ENCODE data around the gene BAG5. TPM values are rescaled to one million over a fixed set of nuclear protein-coding genes. Genes with fewer than 3 reads are reported as not detected.
A peak's percentile ranks its signal among the peaks of the same experiment; 100 is the strongest.

BAG5 gene
- total and polyA plus RNA-seq, 2 of the 4 experiments (the other 2 are of a cell fraction): 6.7 to 22.2 TPM

GRCh38 chr14:103606963-103607668 lies 44.7 kb upstream of the BAG5 start (continued):
- peak; percentile 49; the same call in 1 of the 2 replicates for TF ChIP-seq MAZ (IDR thresholded peaks at IDR 0.05; ENCODE audit: borderline replicate concordance, low read depth, low read length)

GRCh38 chr14:103604620-103605019 lies 42.2 kb upstream of the BAG5 start:
- Histone ChIP-seq H2AFZ (replicated peaks; ENCODE audit: low read length, poor library complexity) (no peak overlapping the region), H3K9ac (ENCODE audit: low read depth, low read length) (no peak overlapping the region), H3K27me3 (ENCODE audit: control insufficient read depth, insufficient read depth, low read length) (no peaks in the 10 kb centered on the region; the same call in 1 of the 2 replicates), H3K79me1 (ENCODE audit: low read depth in 1 of 2, low read length in 2 of 2) (no peaks in the 10 kb centered on the region), H3K23ac (ENCODE audit: low read depth, low read length) (no peak overlapping the region; the same call in 1 of the 2 replicates), H4K91ac (ENCODE audit: insufficient read depth, low read depth, low read length) (no peak overlapping the region), H3K4me2 (ENCODE audit: low read depth, low read length) (no peak overlapping the region), H3K9me3 (ENCODE audit: control insufficient read depth, insufficient read depth, low read length) (no peaks in the 10 kb centered on the region), H3K56ac (ENCODE audit: extremely low read depth, insufficient read depth, low read length) (no peak overlapping the region), H3K4me1 (ENCODE audit: control insufficient read depth, insufficient read depth, low read length) (peaks cover 9% of the 10 kb centered on the region; the same call in 1 of the 2 replicates), H3K36me3 (ENCODE audit: control insufficient read depth, insufficient read depth, low read length) (no peaks in the 10 kb centered on the region), H3K14ac (replicated peaks; ENCODE audit: low read depth, low read length) (no peak overlapping the region), H3K4ac (ENCODE audit: low read depth, low read length) (no peak overlapping the region), H2AK9ac (replicated peaks; ENCODE audit: low read depth, low read length, poor library complexity) (no peak overlapping the region), H4K20me1 (ENCODE audit: insufficient read depth, low read length) (peaks cover 17% of the 10 kb centered on the region), H2BK5ac (ENCODE audit: low read depth, low read length, poor library complexity, severe bottlenecking) (no peak overlapping the region), H2BK20ac (ENCODE audit: low read depth, low read length) (no peak overlapping the region), H2BK15ac (ENCODE audit: low read depth, low read length) (no peak overlapping the region), H3K18ac (ENCODE audit: low read depth, low read length) (no peak overlapping the region), H2AK5ac (ENCODE audit: low read depth, low read length) (no peak overlapping the region), H4K5ac (ENCODE audit: low read depth, low read length) (no peak overlapping the region), H3K4me3 (ENCODE audit: insufficient read depth, low read depth, low read length) (no peak overlapping the region), H2BK120ac (ENCODE audit: low read depth, low read length) (no peak overlapping the region), H3K27ac (ENCODE audit: insufficient read depth, low read length) (no peak overlapping the region), H3K9me1 (ENCODE audit: insufficient read depth, low read length) (0 out of 2 replicates have a peak, but pooled peaks cover 5% of the 10 kb centered on the region), H4K8ac (ENCODE audit: low read depth in 2 of 2, low read length in 2 of 2) (no peak overlapping the region)
- ChIA-PET POLR2A (ENCODE audit: unreplicated experiment) (no interaction called here), CTCF (no interaction called here)
- intact Hi-C loops (cut with micrococcal nuclease) (no loop called here), in situ Hi-C loops (cut with MboI; ENCODE audit: low sequenced_read_pairs) (no loop called here), dilution Hi-C loops (cut with HindIII; ENCODE audit: low sequenced_read_pairs, unreplicated experiment) (no loop called here)
- BruUV-seq (replicated peaks): no TSS peak
- 100% methylated on average over 2 of the region's 5 CpGs; no CpG with 5 or more reads in 1 of the 2 experiments for WGBS, 2 experiments (ENCODE audit: extremely low coverage in 2 of 2, insufficient read length in 1 of 2)
- DNase-seq (no peak), ATAC-seq (ENCODE audit: low read depth) (no peak)
- TF ChIP-seq MAFK (IDR thresholded peaks at IDR 0.05; ENCODE audit: low read depth, low read length) (no peak), ELK1 (IDR thresholded peaks at IDR 0.05; ENCODE audit: borderline replicate concordance, low read depth, low read length) (no peak), RCOR1 (IDR thresholded peaks at IDR 0.05; ENCODE audit: insufficient replicate concordance, low read length) (no peak), CEBPB (IDR thresholded peaks at IDR 0.05; ENCODE audit: low read depth, low read length) (no peak)
